Peyer's patch (tissue), 4 donors: ENCODE data around the gene SDR39U1. TPM values are rescaled to one million over a fixed set of nuclear protein-coding genes. Genes with fewer than 3 reads are reported as not detected.
A peak's percentile ranks its signal among the peaks of the same experiment; 100 is the strongest.

Experiments
- DNase-seq, 3 donors: peaks; one replicate each; pipeline ENCODE4 v3.0.0-alpha.2; 2017 to 2019
- H3K27ac ChIP-seq, 4 donors: fragments of 200-600 bp; sonication (generic); one replicate each; pipeline ENCODE4 v1.5.1; 2016 to 2019
- H3K27me3 ChIP-seq, 2 donors: fragments of 200-600 bp; sonication (generic); one replicate each; pipeline ENCODE4 v1.5.1; 2019
- H3K36me3 ChIP-seq, 3 donors: fragments of 200-600 bp; sonication (generic); one replicate each; pipeline ENCODE4 v1.5.1; 2016 to 2019
- H3K4me1 ChIP-seq, 4 donors: fragments of 200-600 bp; sonication (generic); one replicate each; pipeline ENCODE4 v1.5.1; 2016 to 2019
- H3K4me3 ChIP-seq, 4 donors: fragments of 200-600 bp; sonication (generic); 1 replicate in 3 of 4; 2 replicates in 1 of 4; pipeline ENCODE4 v1.5.1; 2016 to 2019; ENCODE audit warnings: mild to moderate bottlenecking in 1 of 4
- H3K9me3 ChIP-seq, 4 donors: fragments of 200-600 bp; sonication (generic); one replicate each; pipeline ENCODE4 v1.5.1; 2016 to 2019; ENCODE audit warnings: mild to moderate bottlenecking in 1 of 4
- CTCF ChIP-seq, 6 experiments: fragments of 450-650 bp in 4 of 6; fragments of 200-600 bp in 2 of 6; sonication (generic) in 1 of 6; IDR thresholded peaks; one replicate each; pipeline ENCODE4 v1.5.1; 2017 to 2019; ENCODE audit warnings: antibody characterized with exemption in 6 of 6, mild to moderate bottlenecking in 3 of 6, moderate library complexity in 1 of 6
- POLR2A ChIP-seq, 2 donors: fragments of 450-650 bp; IDR thresholded peaks; one replicate each; pipeline ENCODE4 v1.5.1; 2017; ENCODE audit warnings: antibody characterized with exemption in 2 of 2, mild to moderate bottlenecking in 2 of 2, moderate library complexity in 2 of 2
- total RNA-seq, 4 donors: library from RNA; depleted of rRNA; stranded (reverse); fragments of >200 nt; gene quantifications; one replicate each; pipeline ENCODE4 v1.1.0, GENCODE V29; 2016

SDR39U1 gene
- total RNA-seq, 4 donors from 2014 or later, result 25.7 to 98.2 (median 48.9) TPM

- H3K4me1 ChIP-seq, result peaks cover 8 to 50% (median 12%) of the 10 kb centered on the region in 4 donors
- peaks cover 0 to 35% (median 0%) of the 10 kb centered on the region in 3 donors for H3K36me3 ChIP-seq
- H3K9me3 ChIP-seq, result no peaks in the 10 kb centered on the region
- H3K4me3 ChIP-seq, result peak overlapping the region; percentile 81 to 96 (median 87)
- TF ChIP-seq POLR2A (IDR thresholded peaks at IDR 0.05) (no peak), CTCF (IDR thresholded peaks at IDR 0.05) (no peak)
- peak overlapping the region; percentile 96 to 99 (median 98) for H3K27ac ChIP-seq
- DNase-seq, result peak in 2 of 3 donors; percentile 36 to 47
- H3K27me3 ChIP-seq, result no peaks in the 10 kb centered on the region
Observed at GRCh38 chr14:24430682-24431568, 11.7 kb downstream of the SDR39U1 start.

GRCh38 chr14:24430143-24430681, 12.4 kb downstream of the SDR39U1 start:
- TF ChIP-seq CTCF (IDR thresholded peaks at IDR 0.05) (no peak), POLR2A (IDR thresholded peaks at IDR 0.05) (no peak)
- peak in 2 of 3 donors; percentile 48 to 83 for DNase-seq
- H3K9me3 ChIP-seq, result no peaks in the 10 kb centered on the region
- peaks cover 8 to 55% (median 12%) of the 10 kb centered on the region in 4 donors for H3K4me1 ChIP-seq
- peaks cover 0 to 30% (median 0%) of the 10 kb centered on the region in 3 donors for H3K36me3 ChIP-seq
- H3K27ac ChIP-seq, result peak overlapping the region; percentile 96 to 99 (median 98)
- peak overlapping the region; percentile 81 to 96 (median 87) for H3K4me3 ChIP-seq
- no peaks in the 10 kb centered on the region for H3K27me3 ChIP-seq

GRCh38 chr14:24429395-24430142, 13.0 kb downstream of the SDR39U1 start, which contains the start of the genes CBLN3 and KHNYN:
Gene CBLN3, minus strand, starts transcription at chr14:24429668. Its CDS starts 614 bp downstream, at chr14:24429054.
Gene KHNYN, plus strand, starts transcription at chr14:24429954. Its CDS starts 777 bp downstream, at chr14:24430731.
- Histone ChIP-seq H3K9me3 (no peaks in the 10 kb centered on the region), H3K36me3 (peaks cover 0 to 27% (median 0%) of the 10 kb centered on the region in 3 donors), H3K27me3 (no peaks in the 10 kb centered on the region), H3K4me3 (peak within 1 kb of the TSS; percentile 81 to 96 (median 87)), H3K27ac (peak within 1 kb of the TSS; percentile 96 to 99 (median 98)), H3K4me1 (peaks cover 8 to 59% (median 12%) of the 10 kb centered on the region in 4 donors)
- DNase-seq, result peak; percentile 87 to 96 (median 92)
- TF ChIP-seq CTCF (IDR thresholded peaks at IDR 0.05) (no peak), POLR2A (IDR thresholded peaks at IDR 0.05) (peak; percentile 91 to 95)

GRCh38 chr14:24428628-24429394, 13.8 kb downstream of the SDR39U1 start:
- Histone ChIP-seq H3K27ac (peak overlapping the region; percentile 96 to 99 (median 98)), H3K27me3 (no peaks in the 10 kb centered on the region), H3K4me1 (peaks cover 8 to 59% (median 12%) of the 10 kb centered on the region in 4 donors), H3K9me3 (no peaks in the 10 kb centered on the region), H3K4me3 (peak overlapping the region in 2 of 4 donors; percentile 88 to 96), H3K36me3 (peaks cover 0 to 19% (median 0%) of the 10 kb centered on the region in 3 donors)
- peak in 1 of 3 donors; percentile 46 for DNase-seq
- TF ChIP-seq POLR2A (IDR thresholded peaks at IDR 0.05), result no peak
- TF ChIP-seq CTCF (IDR thresholded peaks at IDR 0.05), result no peak
